Transverse colon (tissue), 4 donors: ENCODE results near the gene MED29. TPM values are rescaled to one million over a fixed set of nuclear protein-coding genes. Genes with fewer than 3 reads are reported as not detected.

Experiments
- DNase-seq: peaks from one replicate; pipeline ENCODE4 v3.0.0-alpha.2; 2019
- H3K27ac ChIP-seq, 4 donors: fragments of 200-600 bp; sonication (generic); 2 replicates each; pipeline ENCODE4 v1.5.1; 2016 to 2018; ENCODE audit warnings: inconsistent platforms in 4 of 4
- H3K27me3 ChIP-seq: fragments of 200-600 bp; sonication (generic); 2 replicates; pipeline ENCODE4 v1.5.1; 2017; ENCODE audit warnings: inconsistent platforms
- H3K36me3 ChIP-seq, 4 donors: fragments of 200-600 bp; sonication (generic); 2 replicates each; pipeline ENCODE4 v1.5.1; 2017 to 2019; ENCODE audit warnings: inconsistent platforms in 4 of 4
- H3K4me1 ChIP-seq, 4 donors: fragments of 200-600 bp; sonication (generic); 2 replicates each; pipeline ENCODE4 v1.5.1; 2017 to 2020; ENCODE audit warnings: inconsistent platforms in 4 of 4
- H3K4me3 ChIP-seq, 4 donors: fragments of 200-600 bp; sonication (generic); 1 replicate in 1 of 4; 2 replicates in 3 of 4; pipeline versions ENCODE4 v1.5.1 to v1.6.1; 2017 to 2019; ENCODE audit warnings: inconsistent platforms in 4 of 4
- H3K9me3 ChIP-seq, 2 donors: fragments of 200-600 bp; sonication (generic); 2 replicates each; pipeline ENCODE4 v1.5.1; 2017 to 2019; ENCODE audit warnings: inconsistent platforms in 2 of 2
- EP300 ChIP-seq: sonication (generic); formaldehyde crosslinking; IDR thresholded peaks from one replicate; pipeline ENCODE4 v1.6.1; 2017; ENCODE audit warnings: antibody characterized with exemption, low read depth
- POLR2A ChIP-seq: fragments of 450-650 bp; IDR thresholded peaks from one replicate; pipeline ENCODE4 v1.6.1; 2016; ENCODE audit warnings: antibody characterized with exemption, mild to moderate bottlenecking, moderate library complexity
- POLR2AphosphoS5 ChIP-seq, 3 donors: sonication (generic); formaldehyde crosslinking; IDR thresholded peaks; one replicate each; pipeline ENCODE4 v1.6.1; 2016; ENCODE audit warnings: antibody characterized with exemption in 3 of 3
- WGBS, 2 donors: methylation state at CpG; one replicate each; pipeline ENCODE4 v1.1.5; 2018; ENCODE audit warnings: low coverage in 1 of 2; 5-methylcytosine and 5-hydroxymethylcytosine counted together
- in situ Hi-C, 4 donors: fragments of 200-750 bp; cut with MboI; loops; one replicate each; pipeline versions ENCODE4 v1.15.0 to v1.15.1; 2017; ENCODE audit warnings: low sequenced_read_pairs in 3 of 4, low pct_ligation_motif_present in 1 of 4, low pct_unique_long_range_greater_than_20kb in 1 of 4
- intact Hi-C: fragments of 100-400 bp; cut with DNase I; formaldehyde crosslinking; loops from one replicate; pipeline ENCODE4 v1.15.1; 2023; ENCODE audit warnings: low total_unique reads
- total RNA-seq, 4 donors: library from RNA; depleted of rRNA; stranded (reverse); fragments of >200 nt; gene quantifications; one replicate each; pipeline ENCODE4 v1.1.0, GENCODE V29; 2016
- TF ChIP-seq, protein P1 (sequence below), 5 experiments: fragments of 200-600 bp in 3 of 5; fragments of 450-650 bp in 2 of 5; sonication (generic) in 3 of 5; IDR thresholded peaks; 1 replicate in 2 of 5; 2 replicates in 3 of 5; pipeline ENCODE4 v1.5.1; 2016 to 2017; ENCODE audit warnings: antibody characterized with exemption in 5 of 5, inconsistent platforms in 3 of 5, mild to moderate bottlenecking in 2 of 5, moderate library complexity in 1 of 5

Gene MED29
- total RNA-seq, 4 donors from 2014 or later: 22.8 to 37.4 (median 27.8) TPM

DNA sequence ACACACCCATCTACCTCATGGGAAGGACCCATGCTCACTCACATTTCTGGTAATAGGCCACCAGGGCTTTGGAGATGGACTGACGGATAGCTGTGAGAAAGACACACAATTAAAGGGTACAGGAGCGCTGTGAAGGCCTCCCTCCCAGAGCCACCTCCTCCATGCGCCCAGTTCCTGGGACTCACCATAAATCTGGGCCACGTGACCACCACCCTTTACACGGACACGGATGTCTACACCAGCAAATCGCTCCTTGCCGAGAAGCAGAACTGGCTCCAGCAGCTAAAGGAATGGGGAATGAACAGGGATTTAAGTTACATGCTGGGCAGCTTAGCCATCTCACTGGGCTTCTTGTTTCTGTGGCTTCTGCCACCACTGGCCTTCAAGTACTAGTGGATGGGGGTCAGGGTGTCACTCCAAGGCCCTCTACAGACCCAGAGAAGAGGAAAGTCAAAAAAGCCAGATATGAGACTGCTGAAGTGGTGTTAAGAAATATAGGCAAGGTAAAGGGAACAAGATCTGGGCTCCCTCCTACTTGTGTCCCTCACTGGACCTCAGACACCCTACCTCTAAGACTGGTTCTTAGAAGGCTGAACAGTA is 42.4 kb downstream of the MED29 start:
- peaks cover 0 to 26% (median 10%) of the 10 kb centered on the region in 4 donors for H3K36me3 ChIP-seq
- intact Hi-C loops (no loop called here), in situ Hi-C loops (loop anchor here in 1 of 4 donors (25.0 kb wide), 1 partner anchor 104 kb away; the partner anchor contains the start of genes EID2 and EID2B)
- DNase-seq: no peak
- H3K27ac ChIP-seq: peak overlapping the region in 1 of 4 donors; percentile 97
- peaks cover 20 to 43% (median 38%) of the 10 kb centered on the region in 4 donors for H3K4me1 ChIP-seq
- no peak overlapping the region for H3K4me3 ChIP-seq
- WGBS, 2 donors: 96% methylated on average over 8 of the region's 8 CpGs; no CpG with 5 or more reads in 1 of the 2 donors
- H3K9me3 ChIP-seq: no peaks in the 10 kb centered on the region
- TF ChIP-seq POLR2AphosphoS5 (IDR thresholded peaks at IDR 0.05) (no peak), POLR2A (no peak), EP300 (no peak)
- TF ChIP-seq, protein P1, sequence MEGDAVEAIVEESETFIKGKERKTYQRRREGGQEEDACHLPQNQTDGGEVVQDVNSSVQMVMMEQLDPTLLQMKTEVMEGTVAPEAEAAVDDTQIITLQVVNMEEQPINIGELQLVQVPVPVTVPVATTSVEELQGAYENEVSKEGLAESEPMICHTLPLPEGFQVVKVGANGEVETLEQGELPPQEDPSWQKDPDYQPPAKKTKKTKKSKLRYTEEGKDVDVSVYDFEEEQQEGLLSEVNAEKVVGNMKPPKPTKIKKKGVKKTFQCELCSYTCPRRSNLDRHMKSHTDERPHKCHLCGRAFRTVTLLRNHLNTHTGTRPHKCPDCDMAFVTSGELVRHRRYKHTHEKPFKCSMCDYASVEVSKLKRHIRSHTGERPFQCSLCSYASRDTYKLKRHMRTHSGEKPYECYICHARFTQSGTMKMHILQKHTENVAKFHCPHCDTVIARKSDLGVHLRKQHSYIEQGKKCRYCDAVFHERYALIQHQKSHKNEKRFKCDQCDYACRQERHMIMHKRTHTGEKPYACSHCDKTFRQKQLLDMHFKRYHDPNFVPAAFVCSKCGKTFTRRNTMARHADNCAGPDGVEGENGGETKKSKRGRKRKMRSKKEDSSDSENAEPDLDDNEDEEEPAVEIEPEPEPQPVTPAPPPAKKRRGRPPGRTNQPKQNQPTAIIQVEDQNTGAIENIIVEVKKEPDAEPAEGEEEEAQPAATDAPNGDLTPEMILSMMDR (IDR thresholded peaks at IDR 0.05): no peak
- H3K27me3 ChIP-seq: no peaks in the 10 kb centered on the region

GRCh38 chr19:39434123-39435076 is 43.2 kb downstream of the MED29 start:
- DNase-seq: no peak
- H3K4me1 ChIP-seq: peaks cover 20 to 36% (median 30%) of the 10 kb centered on the region in 4 donors
- H3K36me3 ChIP-seq: peaks cover 0 to 26% (median 10%) of the 10 kb centered on the region in 4 donors
- intact Hi-C loops: no loop called here
- no peak for TF ChIP-seq EP300
- no peak for TF ChIP-seq POLR2AphosphoS5 (IDR thresholded peaks at IDR 0.05)
- TF ChIP-seq, protein P1 (IDR thresholded peaks at IDR 0.05): no peak
- TF ChIP-seq POLR2A: no peak
- no peaks in the 10 kb centered on the region for H3K27me3 ChIP-seq
- H3K27ac ChIP-seq: peak overlapping the region; percentile 90 to 97 (median 92)
- peak overlapping the region in 3 of 4 donors; percentile 89 to 99 (median 92) for H3K4me3 ChIP-seq
- WGBS, 2 donors: 24 to 69% methylated on average over 4 to 10 of the region's 10 CpGs
- H3K9me3 ChIP-seq: no peaks in the 10 kb centered on the region
- in situ Hi-C loops: loop anchor here in 1 of 4 donors (25.0 kb wide), 1 partner anchor 103 kb away; the partner anchor contains the start of genes EID2 and EID2B

- DNase-seq: peak; percentile 99
- no peaks in the 10 kb centered on the region for H3K9me3 ChIP-seq
- no peaks in the 10 kb centered on the region for H3K27me3 ChIP-seq
- in situ Hi-C loops: loop anchor here in 1 of 4 donors (25.0 kb wide), 1 partner anchor 102 kb away; the partner anchor contains the start of genes EID2 and EID2B
- H3K27ac ChIP-seq: peak within 1 kb of the TSS; percentile 90 to 97 (median 92)
- intact Hi-C loops: no loop called here
- H3K4me1 ChIP-seq: peaks cover 20 to 38% (median 31%) of the 10 kb centered on the region in 4 donors
- peak within 1 kb of the TSS; percentile 87 to 99 (median 90) for H3K4me3 ChIP-seq
- TF ChIP-seq POLR2A (peak; percentile 99), POLR2AphosphoS5 (IDR thresholded peaks at IDR 0.05) (peak; percentile 99 to 100 (median 99)), EP300 (no peak)
- TF ChIP-seq, protein P1 (IDR thresholded peaks at IDR 0.05): no peak
- WGBS, 2 donors: 0 to 1% methylated on average over 13 to 54 of the region's 61 CpGs
- peaks cover 0 to 26% (median 10%) of the 10 kb centered on the region in 4 donors for H3K36me3 ChIP-seq
Observed at GRCh38 chr19:39435499-39436349, 44.5 kb downstream of the MED29 start, which contains the start of gene RPS16. TSS of gene RPS16 (minus strand) at chr19:39435949. CDS start at chr19:39435895, 54 bp downstream.
